Subcutaneous abdominal adipose tissue (tissue), 5 donors: Measurements from ENCODE around the gene UGGT1.

Experiments used
- H3K27ac ChIP-seq: one replicate; pipeline ENCODE4 v1.7.0; 2013; ENCODE audit warnings: low read depth, mild to moderate bottlenecking, inconsistent platforms, low read length, moderate library complexity
- H3K27me3 ChIP-seq, 5 donors: one replicate each; pipeline ENCODE4 v1.7.0; 2013; ENCODE audit warnings: low read length in 5 of 5, inconsistent platforms in 1 of 5; ENCODE audit not compliant: control insufficient read depth in 5 of 5, insufficient read depth in 4 of 5
- H3K36me3 ChIP-seq, 5 donors: one replicate each; pipeline ENCODE4 v1.7.0; 2013; ENCODE audit warnings: low read length in 5 of 5; ENCODE audit not compliant: control insufficient read depth in 5 of 5, insufficient read depth in 5 of 5
- H3K4me1 ChIP-seq, 5 donors: one replicate each; pipeline ENCODE4 v1.7.0; 2013; ENCODE audit warnings: low read length in 5 of 5, mild to moderate bottlenecking in 3 of 5, moderate library complexity in 1 of 5; ENCODE audit not compliant: control insufficient read depth in 5 of 5, insufficient read depth in 5 of 5
- H3K4me3 ChIP-seq, 5 donors: one replicate each; pipeline ENCODE4 v1.7.0; 2013; ENCODE audit warnings: low read length in 5 of 5, low read depth in 1 of 5
- H3K9ac ChIP-seq, 5 donors: one replicate each; pipeline ENCODE4 v1.7.0; 2013; ENCODE audit warnings: low read length in 5 of 5, mild to moderate bottlenecking in 4 of 5, moderate library complexity in 3 of 5
- H3K9me3 ChIP-seq, 5 donors: one replicate each; pipeline ENCODE4 v1.7.0; 2013; ENCODE audit warnings: low read length in 5 of 5; ENCODE audit not compliant: control insufficient read depth in 5 of 5
- donor health status: healthy.
- donor health status: healthy.
- donor health status: healthy.
- donor health status: healthy.
- donor health status: healthy.

The UGGT1 gene, protein sequence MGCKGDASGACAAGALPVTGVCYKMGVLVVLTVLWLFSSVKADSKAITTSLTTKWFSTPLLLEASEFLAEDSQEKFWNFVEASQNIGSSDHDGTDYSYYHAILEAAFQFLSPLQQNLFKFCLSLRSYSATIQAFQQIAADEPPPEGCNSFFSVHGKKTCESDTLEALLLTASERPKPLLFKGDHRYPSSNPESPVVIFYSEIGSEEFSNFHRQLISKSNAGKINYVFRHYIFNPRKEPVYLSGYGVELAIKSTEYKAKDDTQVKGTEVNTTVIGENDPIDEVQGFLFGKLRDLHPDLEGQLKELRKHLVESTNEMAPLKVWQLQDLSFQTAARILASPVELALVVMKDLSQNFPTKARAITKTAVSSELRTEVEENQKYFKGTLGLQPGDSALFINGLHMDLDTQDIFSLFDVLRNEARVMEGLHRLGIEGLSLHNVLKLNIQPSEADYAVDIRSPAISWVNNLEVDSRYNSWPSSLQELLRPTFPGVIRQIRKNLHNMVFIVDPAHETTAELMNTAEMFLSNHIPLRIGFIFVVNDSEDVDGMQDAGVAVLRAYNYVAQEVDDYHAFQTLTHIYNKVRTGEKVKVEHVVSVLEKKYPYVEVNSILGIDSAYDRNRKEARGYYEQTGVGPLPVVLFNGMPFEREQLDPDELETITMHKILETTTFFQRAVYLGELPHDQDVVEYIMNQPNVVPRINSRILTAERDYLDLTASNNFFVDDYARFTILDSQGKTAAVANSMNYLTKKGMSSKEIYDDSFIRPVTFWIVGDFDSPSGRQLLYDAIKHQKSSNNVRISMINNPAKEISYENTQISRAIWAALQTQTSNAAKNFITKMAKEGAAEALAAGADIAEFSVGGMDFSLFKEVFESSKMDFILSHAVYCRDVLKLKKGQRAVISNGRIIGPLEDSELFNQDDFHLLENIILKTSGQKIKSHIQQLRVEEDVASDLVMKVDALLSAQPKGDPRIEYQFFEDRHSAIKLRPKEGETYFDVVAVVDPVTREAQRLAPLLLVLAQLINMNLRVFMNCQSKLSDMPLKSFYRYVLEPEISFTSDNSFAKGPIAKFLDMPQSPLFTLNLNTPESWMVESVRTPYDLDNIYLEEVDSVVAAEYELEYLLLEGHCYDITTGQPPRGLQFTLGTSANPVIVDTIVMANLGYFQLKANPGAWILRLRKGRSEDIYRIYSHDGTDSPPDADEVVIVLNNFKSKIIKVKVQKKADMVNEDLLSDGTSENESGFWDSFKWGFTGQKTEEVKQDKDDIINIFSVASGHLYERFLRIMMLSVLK (N-terminal part only)

GRCh38 chr2:128090945-128091725, at the start of gene UGGT1:
TSS of gene UGGT1 (plus strand) at chr2:128091200. CDS start at chr2:128091358, 158 bp downstream.
- peaks cover 0 to 6% (median 0%) of the 10 kb centered on the region in 5 donors for H3K36me3 ChIP-seq
- H3K9me3 ChIP-seq, result no peaks in the 10 kb centered on the region
- H3K27me3 ChIP-seq, result no peaks in the 10 kb centered on the region
- H3K27ac ChIP-seq, result peak within 1 kb of the TSS; percentile 69
- peaks cover 0 to 24% (median 15%) of the 10 kb centered on the region in 5 donors for H3K4me1 ChIP-seq
- peak within 1 kb of the TSS; percentile 92 to 99 (median 94) for H3K4me3 ChIP-seq
- peak within 1 kb of the TSS; percentile 73 to 93 (median 90) for H3K9ac ChIP-seq

GRCh38 chr2:128041561-128041960, 49.4 kb upstream of the UGGT1 start:
- H3K9ac ChIP-seq, result no peak overlapping the region
- no peak overlapping the region for H3K4me3 ChIP-seq
- H3K36me3 ChIP-seq, result no peaks in the 10 kb centered on the region
- peaks cover 4 to 35% (median 28%) of the 10 kb centered on the region in 5 donors for H3K9me3 ChIP-seq
- no peak overlapping the region for H3K27ac ChIP-seq
- no peaks in the 10 kb centered on the region for H3K27me3 ChIP-seq
- H3K4me1 ChIP-seq, result no peaks in the 10 kb centered on the region

DNA sequence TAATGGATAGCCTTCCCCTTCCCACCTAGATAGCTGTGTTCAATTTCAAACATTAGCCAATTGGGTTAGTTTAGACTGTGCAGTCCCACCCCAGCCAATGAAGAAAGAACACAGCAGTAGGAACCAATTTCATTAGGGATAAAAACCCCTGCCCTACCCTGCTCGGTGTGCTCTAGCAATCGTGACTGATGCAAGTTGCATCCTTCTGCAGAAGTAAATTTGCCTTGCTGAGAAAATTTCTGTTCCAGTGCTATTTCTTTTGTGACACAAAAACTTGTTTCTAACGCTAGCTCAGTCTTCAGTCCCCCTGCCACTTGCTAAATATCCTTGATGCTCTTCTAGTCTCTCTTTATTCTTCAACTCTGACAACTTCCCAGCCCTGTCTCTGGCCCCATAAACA, 48.0 kb upstream of the UGGT1 start:
- Histone ChIP-seq H3K4me3 (no peak overlapping the region), H3K9ac (no peak overlapping the region), H3K36me3 (no peaks in the 10 kb centered on the region), H3K4me1 (no peaks in the 10 kb centered on the region), H3K27me3 (no peaks in the 10 kb centered on the region), H3K9me3 (peaks cover 2 to 22% (median 16%) of the 10 kb centered on the region in 5 donors), H3K27ac (no peak overlapping the region)

GRCh38 chr2:128053331-128053730, 37.7 kb upstream of the UGGT1 start:
- Histone ChIP-seq H3K27me3 (no peaks in the 10 kb centered on the region), H3K27ac (no peak overlapping the region), H3K4me1 (peaks cover 0 to 4% (median 0%) of the 10 kb centered on the region in 5 donors), H3K36me3 (no peaks in the 10 kb centered on the region), H3K9ac (no peak overlapping the region), H3K9me3 (peaks cover 0 to 3% (median 0%) of the 10 kb centered on the region in 5 donors), H3K4me3 (no peak overlapping the region)

GRCh38 chr2:128054104-128054885, 36.7 kb upstream of the UGGT1 start:
- H3K36me3 ChIP-seq, result no peaks in the 10 kb centered on the region
- peaks cover 0 to 3% (median 0%) of the 10 kb centered on the region in 5 donors for H3K9me3 ChIP-seq
- no peak overlapping the region for H3K9ac ChIP-seq
- H3K27ac ChIP-seq, result no peak overlapping the region
- H3K4me1 ChIP-seq, result peaks cover 0 to 4% (median 0%) of the 10 kb centered on the region in 5 donors
- no peaks in the 10 kb centered on the region for H3K27me3 ChIP-seq
- H3K4me3 ChIP-seq, result no peak overlapping the region

DNA sequence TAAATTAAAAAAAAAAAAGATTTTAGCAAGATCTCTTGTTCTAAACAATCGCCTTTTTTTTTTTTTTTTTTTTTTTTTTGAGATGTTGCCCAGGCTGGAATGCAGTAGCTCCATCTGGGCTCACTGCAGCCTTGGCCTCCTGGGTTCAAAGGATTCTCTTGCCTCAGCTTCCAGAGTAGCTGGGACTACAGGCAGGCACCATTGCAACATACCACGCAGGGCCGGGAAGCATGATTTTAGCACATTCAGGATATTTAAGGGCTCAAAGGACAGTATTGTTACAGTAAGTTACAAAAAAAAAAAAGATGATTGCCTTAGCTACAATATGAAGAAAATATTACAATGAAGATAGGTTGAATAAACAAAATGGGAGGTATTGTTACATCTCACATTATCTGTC, 33.7 kb upstream of the UGGT1 start:
- Histone ChIP-seq H3K9me3 (no peaks in the 10 kb centered on the region), H3K27me3 (no peaks in the 10 kb centered on the region), H3K27ac (no peak overlapping the region), H3K36me3 (no peaks in the 10 kb centered on the region), H3K9ac (no peak overlapping the region), H3K4me3 (no peak overlapping the region), H3K4me1 (peaks cover 0 to 4% (median 0%) of the 10 kb centered on the region in 5 donors)

- Histone ChIP-seq H3K9me3 (no peaks in the 10 kb centered on the region), H3K4me3 (no peak overlapping the region), H3K9ac (no peak overlapping the region), H3K27me3 (no peaks in the 10 kb centered on the region), H3K27ac (no peak overlapping the region), H3K36me3 (no peaks in the 10 kb centered on the region), H3K4me1 (peaks cover 0 to under 1% (median 0%) of the 10 kb centered on the region in 5 donors)
Measured at GRCh38 chr2:128058114-128058513, 32.9 kb upstream of the UGGT1 start.

DNA sequence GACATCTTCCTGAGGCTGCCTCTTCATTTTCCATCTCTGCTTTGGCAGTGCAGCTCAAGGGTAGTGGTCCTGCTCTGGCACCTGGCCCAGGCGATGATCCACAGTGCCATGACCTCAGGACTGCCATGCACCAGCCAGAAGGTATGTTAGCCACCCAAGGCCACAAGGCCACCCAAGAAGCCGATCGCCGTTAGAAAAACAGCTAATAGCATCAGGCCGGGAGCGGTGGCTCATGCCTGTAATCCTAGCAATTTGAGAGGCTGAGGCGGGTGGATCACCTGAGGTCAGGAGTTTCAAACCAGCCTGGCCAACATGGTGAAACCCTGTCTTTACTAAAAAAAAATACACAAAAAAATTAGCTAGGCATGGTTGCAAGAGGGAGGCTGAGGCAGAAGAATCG, 28.4 kb upstream of the UGGT1 start:
- Histone ChIP-seq H3K36me3 (no peaks in the 10 kb centered on the region), H3K4me3 (no peak overlapping the region), H3K27ac (no peak overlapping the region), H3K4me1 (no peaks in the 10 kb centered on the region), H3K9ac (no peak overlapping the region), H3K27me3 (no peaks in the 10 kb centered on the region), H3K9me3 (no peaks in the 10 kb centered on the region)
